ENCODE data around the gene STBD1. TPM values are rescaled to one million over a fixed set of nuclear protein-coding genes. Genes with fewer than 3 reads are reported as not detected.
"Not testable (repeated sequence)": the region's sequence is repeated elsewhere in the genome, so short reads cannot be mapped to it uniquely, and the experiment has no call there.

The STBD1 gene
- total RNA-seq, 4 donors from 2014 or later = 1.0 to 2.5 (median 1.4) TPM

GRCh38 chr4:76283900-76284299 is 22.6 kb upstream of the STBD1 start:
- Histone ChIP-seq H3K27me3 (no peaks in the 10 kb centered on the region), H3K9me3 (no peaks in the 10 kb centered on the region), H3K27ac (no peak overlapping the region), H3K36me3 (no peaks in the 10 kb centered on the region), H3K4me3 (replicated peaks in 1 of 3) (no peak overlapping the region), H3K4me1 (no peaks in the 10 kb centered on the region)
- no peak for DNase-seq
- WGBS, 2 donors = 86 to 93% methylated on average over 4 of the region's 4 CpGs
- intact Hi-C loops (cut with DNase I) = no loop called here
- TF ChIP-seq POLR2A (IDR thresholded peaks at IDR 0.05) (no peak), CTCF (IDR thresholded peaks at IDR 0.05) (no peak)

- H3K4me3 ChIP-seq (replicated peaks in 1 of 3); DNase-seq; H3K36me3 ChIP-seq; H3K27ac ChIP-seq; intact Hi-C loops (cut with DNase I); H3K9me3 ChIP-seq; H3K27me3 ChIP-seq; H3K4me1 ChIP-seq: not testable (repeated sequence)
- 86 to 91% methylated on average over 3 of the region's 3 CpGs for WGBS, 2 donors
These were observed 18.7 kb upstream of the STBD1 start for GRCh38 chr4:76287811-76288210.

GRCh38 chr4:76292730-76293129 is 13.8 kb upstream of the STBD1 start:
- Histone ChIP-seq H3K36me3 (no peaks in the 10 kb centered on the region), H3K9me3 (no peaks in the 10 kb centered on the region), H3K27me3 (no peaks in the 10 kb centered on the region), H3K4me3 (replicated peaks in 1 of 3) (no peak overlapping the region), H3K4me1 (no peaks in the 10 kb centered on the region), H3K27ac (no peak overlapping the region)
- 88 to 91% methylated on average over 3 of the region's 3 CpGs for WGBS, 2 donors
- DNase-seq = no peak
- intact Hi-C loops (cut with DNase I) = no loop called here
- TF ChIP-seq POLR2A (IDR thresholded peaks at IDR 0.05) (no peak), CTCF (IDR thresholded peaks at IDR 0.05) (no peak)

GRCh38 chr4:76293772-76294171 is 12.8 kb upstream of the STBD1 start:
- intact Hi-C loops (cut with DNase I) = no loop called here
- Histone ChIP-seq H3K27me3 (no peaks in the 10 kb centered on the region), H3K9me3 (no peaks in the 10 kb centered on the region), H3K4me3 (replicated peaks in 1 of 3) (no peak overlapping the region), H3K4me1 (no peaks in the 10 kb centered on the region), H3K27ac (no peak overlapping the region), H3K36me3 (no peaks in the 10 kb centered on the region)
- 81 to 88% methylated on average over 2 of the region's 2 CpGs for WGBS, 2 donors
- DNase-seq = no peak
- TF ChIP-seq POLR2A (IDR thresholded peaks at IDR 0.05) (no peak), CTCF (IDR thresholded peaks at IDR 0.05) (no peak)

GRCh38 chr4:76296286-76296820 is 10.2 kb upstream of the STBD1 start:
- no peaks in the 10 kb centered on the region for H3K27me3 ChIP-seq
- no peaks in the 10 kb centered on the region for H3K4me1 ChIP-seq
- TF ChIP-seq POLR2A (IDR thresholded peaks at IDR 0.05) (no peak), CTCF (IDR thresholded peaks at IDR 0.05) (no peak)
- H3K27ac ChIP-seq = no peak overlapping the region
- H3K4me3 ChIP-seq (replicated peaks in 1 of 3) = no peak overlapping the region
- 92 to 93% methylated on average over 3 of the region's 3 CpGs for whole genome bisulfite sequencing, 2 donors
- no peak for DNase-seq
- no peaks in the 10 kb centered on the region for H3K9me3 ChIP-seq
- no peaks in the 10 kb centered on the region for H3K36me3 ChIP-seq
- intact Hi-C loops (cut with DNase I) = no loop called here

GRCh38 chr4:76298227-76298626 is 8.3 kb upstream of the STBD1 start:
- no peak for DNase-seq
- Histone ChIP-seq H3K27me3 (no peaks in the 10 kb centered on the region), H3K4me3 (replicated peaks in 1 of 3) (no peak overlapping the region), H3K4me1 (no peaks in the 10 kb centered on the region), H3K36me3 (no peaks in the 10 kb centered on the region), H3K27ac (no peak overlapping the region), H3K9me3 (no peaks in the 10 kb centered on the region)
- TF ChIP-seq POLR2A (IDR thresholded peaks at IDR 0.05) = no peak
- no peak for TF ChIP-seq CTCF (IDR thresholded peaks at IDR 0.05)
- intact Hi-C loops (cut with DNase I) = no loop called here

All from thyroid gland (tissue), 4 donors.